ENCODE measurements around the gene PSAT1.

Gene PSAT1

GRCh38 chr9:78307360-78307759, 10.4 kb downstream of the PSAT1 start:
- no peak overlapping the region for H3K4me2 ChIP-seq (ENCODE audit: insufficient read depth, low read length)
- ATAC-seq (ENCODE audit: insufficient read depth, low read depth) (no peak), DNase-seq (no peak)
- no peak overlapping the region for H3K4me3 ChIP-seq (ENCODE audit: low read depth in 1 of 2, low read length in 2 of 2)
- H3K27me3 ChIP-seq (ENCODE audit: insufficient read depth, low read length, poor library complexity): no peaks in the 10 kb centered on the region
- H3K4me1 ChIP-seq (ENCODE audit: insufficient read depth, low read length): no peaks in the 10 kb centered on the region
- no peak overlapping the region for H2AFZ ChIP-seq (ENCODE audit: low read depth, low read length)
- H3K9ac ChIP-seq (ENCODE audit: low read depth, low read length): no peak overlapping the region
- TF ChIP-seq EZH2 (IDR thresholded peaks at IDR 0.05; ENCODE audit: borderline replicate concordance, low read depth, low read length, severe bottlenecking) (no peak), CTCF (IDR thresholded peaks at IDR 0.05; ENCODE audit: borderline replicate concordance, extremely low read depth, low read length, poor library complexity, severe bottlenecking) (no peak)
- no peaks in the 10 kb centered on the region for H4K20me1 ChIP-seq (ENCODE audit: insufficient read depth, low read length)
- no peaks in the 10 kb centered on the region for H3K36me3 ChIP-seq (ENCODE audit: insufficient read depth, low read length)
- no peaks in the 10 kb centered on the region for H3K79me2 ChIP-seq (ENCODE audit: insufficient read depth, low read length)
- no peaks in the 10 kb centered on the region for H3K9me3 ChIP-seq (ENCODE audit: insufficient read depth, low read length, severe bottlenecking)
- H3K27ac ChIP-seq (ENCODE audit: low read length): no peak overlapping the region

GRCh38 chr9:78309066-78309465, 12.1 kb downstream of the PSAT1 start:
- Histone ChIP-seq H3K9ac (ENCODE audit: low read depth, low read length) (no peak overlapping the region), H2AFZ (ENCODE audit: low read depth, low read length) (no peak overlapping the region), H3K79me2 (ENCODE audit: insufficient read depth, low read length) (no peaks in the 10 kb centered on the region), H3K4me1 (ENCODE audit: insufficient read depth, low read length) (no peaks in the 10 kb centered on the region), H3K27ac (ENCODE audit: low read length) (no peak overlapping the region), H4K20me1 (ENCODE audit: insufficient read depth, low read length) (no peaks in the 10 kb centered on the region), H3K27me3 (ENCODE audit: insufficient read depth, low read length, poor library complexity) (no peaks in the 10 kb centered on the region), H3K9me3 (ENCODE audit: insufficient read depth, low read length, severe bottlenecking) (no peaks in the 10 kb centered on the region), H3K4me2 (ENCODE audit: insufficient read depth, low read length) (no peak overlapping the region), H3K36me3 (ENCODE audit: insufficient read depth, low read length) (no peaks in the 10 kb centered on the region), H3K4me3 (ENCODE audit: low read depth in 1 of 2, low read length in 2 of 2) (no peak overlapping the region)
- ATAC-seq (ENCODE audit: insufficient read depth, low read depth) (no peak), DNase-seq (no peak)
- TF ChIP-seq CTCF (IDR thresholded peaks at IDR 0.05; ENCODE audit: borderline replicate concordance, extremely low read depth, low read length, poor library complexity, severe bottlenecking) (no peak), EZH2 (IDR thresholded peaks at IDR 0.05; ENCODE audit: borderline replicate concordance, low read depth, low read length, severe bottlenecking) (no peak)

GRCh38 chr9:78311075-78311474, 14.2 kb downstream of the PSAT1 start:
- Histone ChIP-seq H3K79me2 (ENCODE audit: insufficient read depth, low read length) (no peaks in the 10 kb centered on the region), H2AFZ (ENCODE audit: low read depth, low read length) (no peak overlapping the region), H3K36me3 (ENCODE audit: insufficient read depth, low read length) (no peaks in the 10 kb centered on the region), H3K27ac (ENCODE audit: low read length) (no peak overlapping the region), H3K9me3 (ENCODE audit: insufficient read depth, low read length, severe bottlenecking) (no peaks in the 10 kb centered on the region), H4K20me1 (ENCODE audit: insufficient read depth, low read length) (no peaks in the 10 kb centered on the region), H3K4me3 (ENCODE audit: low read depth in 1 of 2, low read length in 2 of 2) (no peak overlapping the region), H3K9ac (ENCODE audit: low read depth, low read length) (no peak overlapping the region), H3K4me1 (ENCODE audit: insufficient read depth, low read length) (no peaks in the 10 kb centered on the region), H3K4me2 (ENCODE audit: insufficient read depth, low read length) (no peak overlapping the region), H3K27me3 (ENCODE audit: insufficient read depth, low read length, poor library complexity) (no peaks in the 10 kb centered on the region)
- ATAC-seq (ENCODE audit: insufficient read depth, low read depth) (no peak), DNase-seq (no peak)
- no peak for TF ChIP-seq EZH2 (IDR thresholded peaks at IDR 0.05; ENCODE audit: borderline replicate concordance, low read depth, low read length, severe bottlenecking)
- TF ChIP-seq CTCF (IDR thresholded peaks at IDR 0.05; ENCODE audit: borderline replicate concordance, extremely low read depth, low read length, poor library complexity, severe bottlenecking): no peak

Data from DND-41 (cell line).